ENCODE results near the gene JUP. TPM values are rescaled to one million over a fixed set of nuclear protein-coding genes. Genes with fewer than 3 reads are reported as not detected.

The JUP gene
- total and polyA plus RNA-seq, 10 of the 15 experiments (the other 5 are each of a cell fraction or from before 2014, with no cell fraction given): 1.5 to 36.3 (median 11.6) TPM

DNA sequence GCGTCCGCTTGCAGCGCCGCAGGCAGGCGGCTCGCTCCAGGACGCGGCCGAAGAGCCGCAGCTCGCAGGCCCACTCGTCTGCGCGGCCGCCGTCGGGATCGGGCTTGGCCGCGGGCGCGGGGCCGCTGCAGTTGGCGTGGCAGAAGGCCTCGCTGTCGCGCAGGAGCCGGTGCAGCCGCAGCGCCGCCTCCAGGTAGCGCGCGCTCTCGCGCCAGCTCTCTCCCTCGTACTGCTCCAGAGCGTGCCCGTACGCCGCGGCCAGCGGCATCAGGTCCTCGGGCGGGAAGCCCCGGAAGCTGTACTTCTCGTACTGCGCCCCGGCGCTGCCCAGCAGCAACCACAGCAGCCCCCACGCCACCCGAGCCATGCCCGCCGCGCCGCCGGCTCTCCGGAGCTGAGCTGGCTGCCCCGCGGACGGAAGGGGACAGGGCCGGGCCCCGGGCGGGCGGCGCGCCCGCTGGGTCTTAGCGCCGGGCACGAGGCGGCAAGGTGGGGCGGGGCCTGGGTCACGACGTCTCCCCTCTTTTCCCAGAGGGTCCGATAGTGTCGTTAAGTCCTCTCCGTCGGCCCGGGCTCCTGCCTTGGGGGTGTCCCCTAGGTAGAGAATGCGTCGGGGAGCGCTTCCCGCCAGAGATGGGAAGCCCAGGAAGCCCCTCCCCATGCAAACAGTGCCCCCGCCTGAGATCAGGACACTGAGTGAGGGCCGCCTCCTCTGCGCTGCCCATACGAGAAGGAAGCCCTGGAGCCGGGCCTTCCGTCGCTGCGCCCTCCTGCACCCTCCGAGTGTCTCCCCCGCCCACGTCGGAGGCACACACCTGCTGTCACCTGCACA, 25.3 kb upstream of the JUP start, which contains the start of gene P3H4 (continued):
- no peak for TF ChIP-seq RFX5 (IDR thresholded peaks at IDR 0.05; ENCODE audit: low read depth, low read length)
- no peak; the same call in 1 of the 2 replicates for TF ChIP-seq SMAD5 (IDR thresholded peaks at IDR 0.05; ENCODE audit: low read depth)
- 0 out of 2 replicates have a peak, but pooled peaks have one; percentile 30 for TF ChIP-seq ZSCAN29 (IDR thresholded peaks at IDR 0.05)
- TF ChIP-seq, protein P1, sequence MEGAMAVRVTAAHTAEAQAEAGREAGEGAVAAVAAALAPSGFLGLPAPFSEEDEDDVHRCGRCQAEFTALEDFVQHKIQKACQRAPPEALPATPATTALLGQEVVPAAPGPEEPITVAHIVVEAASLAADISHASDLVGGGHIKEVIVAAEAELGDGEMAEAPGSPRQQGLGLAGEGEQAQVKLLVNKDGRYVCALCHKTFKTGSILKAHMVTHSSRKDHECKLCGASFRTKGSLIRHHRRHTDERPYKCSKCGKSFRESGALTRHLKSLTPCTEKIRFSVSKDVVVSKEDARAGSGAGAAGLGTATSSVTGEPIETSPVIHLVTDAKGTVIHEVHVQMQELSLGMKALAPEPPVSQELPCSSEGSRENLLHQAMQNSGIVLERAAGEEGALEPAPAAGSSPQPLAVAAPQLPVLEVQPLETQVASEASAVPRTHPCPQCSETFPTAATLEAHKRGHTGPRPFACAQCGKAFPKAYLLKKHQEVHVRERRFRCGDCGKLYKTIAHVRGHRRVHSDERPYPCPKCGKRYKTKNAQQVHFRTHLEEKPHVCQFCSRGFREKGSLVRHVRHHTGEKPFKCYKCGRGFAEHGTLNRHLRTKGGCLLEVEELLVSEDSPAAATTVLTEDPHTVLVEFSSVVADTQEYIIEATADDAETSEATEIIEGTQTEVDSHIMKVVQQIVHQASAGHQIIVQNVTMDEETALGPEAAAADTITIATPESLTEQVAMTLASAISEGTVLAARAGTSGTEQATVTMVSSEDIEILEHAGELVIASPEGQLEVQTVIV (IDR thresholded peaks at IDR 0.05; ENCODE audit: borderline replicate concordance, partially characterized antibody): no peak
- TF ChIP-seq SIX5 (IDR thresholded peaks at IDR 0.05; ENCODE audit: low read depth, low read length, severe bottlenecking): no peak
- TF ChIP-seq, protein P2, sequence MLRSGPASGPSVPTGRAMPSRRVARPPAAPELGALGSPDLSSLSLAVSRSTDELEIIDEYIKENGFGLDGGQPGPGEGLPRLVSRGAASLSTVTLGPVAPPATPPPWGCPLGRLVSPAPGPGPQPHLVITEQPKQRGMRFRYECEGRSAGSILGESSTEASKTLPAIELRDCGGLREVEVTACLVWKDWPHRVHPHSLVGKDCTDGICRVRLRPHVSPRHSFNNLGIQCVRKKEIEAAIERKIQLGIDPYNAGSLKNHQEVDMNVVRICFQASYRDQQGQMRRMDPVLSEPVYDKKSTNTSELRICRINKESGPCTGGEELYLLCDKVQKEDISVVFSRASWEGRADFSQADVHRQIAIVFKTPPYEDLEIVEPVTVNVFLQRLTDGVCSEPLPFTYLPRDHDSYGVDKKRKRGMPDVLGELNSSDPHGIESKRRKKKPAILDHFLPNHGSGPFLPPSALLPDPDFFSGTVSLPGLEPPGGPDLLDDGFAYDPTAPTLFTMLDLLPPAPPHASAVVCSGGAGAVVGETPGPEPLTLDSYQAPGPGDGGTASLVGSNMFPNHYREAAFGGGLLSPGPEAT (IDR thresholded peaks at IDR 0.05; ENCODE audit: low read depth): no peak
- TF ChIP-seq, protein P3, sequence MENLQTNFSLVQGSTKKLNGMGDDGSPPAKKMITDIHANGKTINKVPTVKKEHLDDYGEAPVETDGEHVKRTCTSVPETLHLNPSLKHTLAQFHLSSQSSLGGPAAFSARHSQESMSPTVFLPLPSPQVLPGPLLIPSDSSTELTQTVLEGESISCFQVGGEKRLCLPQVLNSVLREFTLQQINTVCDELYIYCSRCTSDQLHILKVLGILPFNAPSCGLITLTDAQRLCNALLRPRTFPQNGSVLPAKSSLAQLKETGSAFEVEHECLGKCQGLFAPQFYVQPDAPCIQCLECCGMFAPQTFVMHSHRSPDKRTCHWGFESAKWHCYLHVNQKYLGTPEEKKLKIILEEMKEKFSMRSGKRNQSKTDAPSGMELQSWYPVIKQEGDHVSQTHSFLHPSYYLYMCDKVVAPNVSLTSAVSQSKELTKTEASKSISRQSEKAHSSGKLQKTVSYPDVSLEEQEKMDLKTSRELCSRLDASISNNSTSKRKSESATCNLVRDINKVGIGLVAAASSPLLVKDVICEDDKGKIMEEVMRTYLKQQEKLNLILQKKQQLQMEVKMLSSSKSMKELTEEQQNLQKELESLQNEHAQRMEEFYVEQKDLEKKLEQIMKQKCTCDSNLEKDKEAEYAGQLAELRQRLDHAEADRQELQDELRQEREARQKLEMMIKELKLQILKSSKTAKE (IDR thresholded peaks at IDR 0.05; ENCODE audit: low read depth, poor library complexity, severe bottlenecking): no peak
- TF ChIP-seq, protein P4, sequence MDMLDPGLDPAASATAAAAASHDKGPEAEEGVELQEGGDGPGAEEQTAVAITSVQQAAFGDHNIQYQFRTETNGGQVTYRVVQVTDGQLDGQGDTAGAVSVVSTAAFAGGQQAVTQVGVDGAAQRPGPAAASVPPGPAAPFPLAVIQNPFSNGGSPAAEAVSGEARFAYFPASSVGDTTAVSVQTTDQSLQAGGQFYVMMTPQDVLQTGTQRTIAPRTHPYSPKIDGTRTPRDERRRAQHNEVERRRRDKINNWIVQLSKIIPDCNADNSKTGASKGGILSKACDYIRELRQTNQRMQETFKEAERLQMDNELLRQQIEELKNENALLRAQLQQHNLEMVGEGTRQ (IDR thresholded peaks at IDR 0.05; ENCODE audit: borderline replicate concordance, low read depth, low read length): no peak
- TF ChIP-seq, protein P5, sequence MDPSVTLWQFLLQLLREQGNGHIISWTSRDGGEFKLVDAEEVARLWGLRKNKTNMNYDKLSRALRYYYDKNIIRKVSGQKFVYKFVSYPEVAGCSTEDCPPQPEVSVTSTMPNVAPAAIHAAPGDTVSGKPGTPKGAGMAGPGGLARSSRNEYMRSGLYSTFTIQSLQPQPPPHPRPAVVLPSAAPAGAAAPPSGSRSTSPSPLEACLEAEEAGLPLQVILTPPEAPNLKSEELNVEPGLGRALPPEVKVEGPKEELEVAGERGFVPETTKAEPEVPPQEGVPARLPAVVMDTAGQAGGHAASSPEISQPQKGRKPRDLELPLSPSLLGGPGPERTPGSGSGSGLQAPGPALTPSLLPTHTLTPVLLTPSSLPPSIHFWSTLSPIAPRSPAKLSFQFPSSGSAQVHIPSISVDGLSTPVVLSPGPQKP (IDR thresholded peaks at IDR 0.05; ENCODE audit: low read depth, low read length): no peak
- no peak for TF ChIP-seq CBX3 (IDR thresholded peaks at IDR 0.05; ENCODE audit: borderline replicate concordance, low read depth)
- no peak for TF ChIP-seq CREB1 (IDR thresholded peaks at IDR 0.05; ENCODE audit: low read depth)
- TF ChIP-seq GATAD2B (conservative IDR thresholded peaks at IDR 0.05; ENCODE audit: low read depth): peak; percentile 95
- peak; percentile 58; the same call in 1 of the 2 replicates for TF ChIP-seq MXI1 (IDR thresholded peaks at IDR 0.05; ENCODE audit: low read depth, low read length)
- TF ChIP-seq NBN (IDR thresholded peaks at IDR 0.05): no peak
- TF ChIP-seq, protein P6, sequence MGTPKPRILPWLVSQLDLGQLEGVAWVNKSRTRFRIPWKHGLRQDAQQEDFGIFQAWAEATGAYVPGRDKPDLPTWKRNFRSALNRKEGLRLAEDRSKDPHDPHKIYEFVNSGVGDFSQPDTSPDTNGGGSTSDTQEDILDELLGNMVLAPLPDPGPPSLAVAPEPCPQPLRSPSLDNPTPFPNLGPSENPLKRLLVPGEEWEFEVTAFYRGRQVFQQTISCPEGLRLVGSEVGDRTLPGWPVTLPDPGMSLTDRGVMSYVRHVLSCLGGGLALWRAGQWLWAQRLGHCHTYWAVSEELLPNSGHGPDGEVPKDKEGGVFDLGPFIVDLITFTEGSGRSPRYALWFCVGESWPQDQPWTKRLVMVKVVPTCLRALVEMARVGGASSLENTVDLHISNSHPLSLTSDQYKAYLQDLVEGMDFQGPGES (IDR thresholded peaks at IDR 0.05): no peak
- peak; percentile 16; the same call in 1 of the 2 replicates for TF ChIP-seq NR2C1 (IDR thresholded peaks at IDR 0.05)
- TF ChIP-seq HCFC1 (IDR thresholded peaks at IDR 0.05; ENCODE audit: low read length): no peak
- no peak for TF ChIP-seq JUND (IDR thresholded peaks at IDR 0.05; ENCODE audit: low read depth, low read length)
- TF ChIP-seq IRF4 (IDR thresholded peaks at IDR 0.05; ENCODE audit: low read depth, low read length): no peak
- TF ChIP-seq RCOR1 (conservative IDR thresholded peaks at IDR 0.05; ENCODE audit: low read depth, low read length): no peak
- TF ChIP-seq ZBED1 (IDR thresholded peaks at IDR 0.05; ENCODE audit: borderline replicate concordance): no peak

Data from GM12878 (cell line).